COLO668 (cell line): Measurements from ENCODE around the gene CFAP77.
A peak's percentile ranks its signal among the peaks of the same experiment; 100 is the strongest.

Experiments used
- DNase-seq: peaks from one replicate; lab custom pipeline; 2025; ENCODE audit not compliant: unreplicated experiment; lab: John Stamatoyannopoulos, UW

Gene CFAP77

GRCh38 chr9:132447346-132447745, 37.3 kb downstream of the CFAP77 start:
- DNase-seq, result peak; percentile 3

DNA sequence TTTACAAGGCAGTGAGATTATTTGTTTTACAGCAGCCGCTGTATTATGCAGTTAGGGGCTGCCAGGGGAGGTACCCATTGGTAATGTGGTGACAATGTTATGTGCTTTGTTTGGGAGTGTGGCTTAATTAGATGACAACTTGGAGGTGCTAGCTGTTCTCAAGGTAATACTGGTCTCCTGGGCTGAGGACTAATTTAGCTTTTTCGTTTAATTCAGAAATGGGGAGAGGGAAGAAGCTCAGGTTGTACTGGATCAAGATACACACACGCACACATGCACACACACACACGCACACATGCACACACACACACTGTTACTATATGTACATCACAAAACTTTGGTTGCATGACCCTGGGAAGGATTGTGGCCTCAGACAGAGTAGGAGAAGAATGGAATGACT, 37.9 kb downstream of the CFAP77 start:
- DNase-seq, result no peak

- DNase-seq, result no peak
Observed at GRCh38 chr9:132451276-132451675, 41.3 kb downstream of the CFAP77 start.

GRCh38 chr9:132456241-132456640, 46.2 kb downstream of the CFAP77 start:
- DNase-seq, result no peak

GRCh38 chr9:132457504-132458236, 47.7 kb downstream of the CFAP77 start:
- DNase-seq, result no peak

- DNase-seq, result no peak
Observed at GRCh38 chr9:132458432-132458831, 48.4 kb downstream of the CFAP77 start.

DNA sequence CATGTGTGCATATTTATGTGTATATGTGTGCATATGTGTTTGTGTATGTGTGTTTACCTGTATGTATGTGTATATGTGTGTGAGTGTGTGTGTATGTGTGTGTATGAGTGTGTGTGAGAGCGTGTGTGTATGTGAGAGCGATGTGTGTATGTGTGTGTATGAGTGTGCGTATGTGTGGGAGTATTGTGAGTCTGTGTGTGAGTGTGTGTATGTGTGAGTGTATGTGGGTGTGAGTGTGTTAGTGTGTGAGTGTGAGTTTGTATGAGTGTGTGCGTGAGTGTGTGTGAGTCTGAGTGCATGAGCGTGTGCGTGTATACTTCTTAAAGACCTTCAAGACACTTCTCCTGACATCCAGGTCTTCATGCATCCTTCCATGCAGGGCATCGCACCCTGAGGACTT, 49.6 kb downstream of the CFAP77 start:
- no peak for DNase-seq

GRCh38 chr9:132460240-132460639, 50.2 kb downstream of the CFAP77 start:
- no peak for DNase-seq

DNA sequence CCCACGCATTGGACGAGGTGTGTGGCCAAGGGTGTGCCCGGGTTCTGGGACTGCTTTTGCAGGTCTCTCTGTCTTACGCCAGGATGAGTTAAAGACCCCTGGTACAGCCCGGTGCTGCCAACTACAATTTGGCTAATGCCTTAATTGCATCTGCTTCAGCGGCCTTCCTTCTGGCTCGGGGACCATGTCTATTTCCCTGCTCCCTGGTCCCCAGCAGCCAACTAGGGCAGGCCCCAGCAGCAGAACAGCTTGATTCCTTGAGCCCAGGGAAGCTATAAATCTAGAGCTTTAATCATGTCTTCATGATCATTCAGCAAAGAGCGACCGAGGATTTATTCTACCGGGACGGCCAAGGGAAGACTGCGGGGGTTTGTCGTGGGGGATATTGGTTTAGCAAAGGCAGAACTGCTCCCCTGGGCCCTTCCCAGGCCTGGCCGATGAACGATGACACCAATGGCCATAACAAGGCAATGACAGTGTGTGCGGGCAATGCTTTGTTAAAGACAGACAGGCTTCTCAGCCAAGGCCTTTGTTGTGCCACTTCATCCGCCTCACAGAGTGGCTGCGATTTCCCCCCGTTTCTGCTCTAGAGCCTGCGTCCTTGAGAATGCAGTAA, 51.4 kb downstream of the CFAP77 start:
- DNase-seq, result no peak

- DNase-seq, result no peak
Observed at GRCh38 chr9:132461971-132462370, 52.0 kb downstream of the CFAP77 start.

DNA sequence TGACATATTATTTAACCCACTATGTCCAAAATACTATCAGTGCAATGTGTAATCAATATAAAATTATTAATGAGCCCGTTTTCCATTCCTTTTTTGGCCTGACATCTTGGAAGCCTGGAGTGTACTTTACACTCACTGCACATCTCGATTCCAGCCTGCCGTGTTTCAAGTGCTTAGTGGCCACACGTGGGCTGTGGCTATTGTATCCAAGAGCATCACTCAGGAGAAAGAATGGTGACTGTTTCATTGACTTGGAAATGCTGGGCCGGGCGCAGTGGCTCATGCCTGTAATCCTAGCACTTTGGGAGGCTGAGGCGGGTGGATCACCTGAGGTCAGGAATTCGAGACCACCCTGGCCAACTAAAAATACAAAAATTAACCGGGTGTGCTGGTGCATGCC, 54.5 kb downstream of the CFAP77 start:
- no peak for DNase-seq

- DNase-seq, result no peak
Observed at GRCh38 chr9:132465131-132465635, 55.2 kb downstream of the CFAP77 start.

DNA sequence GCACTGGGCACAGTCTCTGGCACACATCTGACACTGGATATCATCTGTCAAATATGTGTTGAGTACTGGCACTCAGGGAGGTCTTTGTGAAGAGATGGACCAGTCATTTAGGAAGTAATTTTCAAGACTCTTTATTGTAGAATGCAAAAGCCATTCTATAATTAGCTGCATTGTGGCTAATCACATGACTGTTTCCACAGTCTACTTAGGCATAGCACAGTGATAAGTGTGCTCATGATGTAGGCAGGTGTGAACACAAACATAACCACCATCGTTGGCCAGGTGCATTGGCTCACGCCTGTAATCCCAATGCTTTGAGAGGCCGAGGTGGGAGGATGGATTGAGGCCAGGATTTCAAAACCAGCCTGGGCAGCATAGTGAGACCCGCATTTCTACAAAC, 62.2 kb downstream of the CFAP77 start:
- DNase-seq, result peak; percentile 79

GRCh38 chr9:132472599-132472998, 62.6 kb downstream of the CFAP77 start:
- no peak for DNase-seq

- no peak for DNase-seq
Observed at GRCh38 chr9:132474253-132474652, 64.2 kb downstream of the CFAP77 start.

DNA sequence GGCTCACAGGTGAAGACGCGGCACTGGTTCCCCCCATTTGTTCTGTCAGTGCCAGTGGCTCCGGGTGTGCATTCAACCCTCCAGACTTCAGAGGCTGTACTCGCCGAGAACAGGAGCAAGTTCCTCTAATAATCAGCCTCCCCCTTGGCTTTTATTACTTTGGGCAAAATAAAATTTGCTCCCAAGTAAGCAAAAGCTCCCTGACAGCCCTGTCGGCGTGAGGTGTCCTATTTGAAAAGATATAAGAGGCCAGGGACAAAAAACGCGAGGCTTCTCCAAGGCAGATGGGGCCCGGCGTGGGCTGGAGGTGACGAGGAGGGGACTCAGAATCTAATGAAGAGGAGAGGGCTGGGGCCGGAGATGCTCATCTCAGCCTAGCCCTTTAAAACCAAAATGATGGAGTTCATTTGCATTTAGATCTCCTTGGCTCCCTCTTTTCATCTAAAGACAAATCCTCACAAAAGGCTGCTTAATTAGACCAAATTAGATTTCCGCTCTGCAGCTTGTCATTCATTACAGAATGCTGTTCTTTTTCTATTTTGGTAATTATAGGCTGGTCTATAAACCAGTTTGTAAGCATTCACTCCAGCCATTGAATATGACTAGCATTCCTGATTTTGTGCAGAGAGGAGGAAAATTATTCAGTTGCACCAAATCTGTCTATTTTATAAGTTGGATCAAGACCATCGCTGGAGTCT, 68.5 kb downstream of the CFAP77 start:
- DNase-seq, result no peak

- no peak for DNase-seq
Observed at GRCh38 chr9:132479733-132480132, 69.7 kb downstream of the CFAP77 start.

GRCh38 chr9:132481053-132481849, 71.2 kb downstream of the CFAP77 start:
- DNase-seq, result no peak

DNA sequence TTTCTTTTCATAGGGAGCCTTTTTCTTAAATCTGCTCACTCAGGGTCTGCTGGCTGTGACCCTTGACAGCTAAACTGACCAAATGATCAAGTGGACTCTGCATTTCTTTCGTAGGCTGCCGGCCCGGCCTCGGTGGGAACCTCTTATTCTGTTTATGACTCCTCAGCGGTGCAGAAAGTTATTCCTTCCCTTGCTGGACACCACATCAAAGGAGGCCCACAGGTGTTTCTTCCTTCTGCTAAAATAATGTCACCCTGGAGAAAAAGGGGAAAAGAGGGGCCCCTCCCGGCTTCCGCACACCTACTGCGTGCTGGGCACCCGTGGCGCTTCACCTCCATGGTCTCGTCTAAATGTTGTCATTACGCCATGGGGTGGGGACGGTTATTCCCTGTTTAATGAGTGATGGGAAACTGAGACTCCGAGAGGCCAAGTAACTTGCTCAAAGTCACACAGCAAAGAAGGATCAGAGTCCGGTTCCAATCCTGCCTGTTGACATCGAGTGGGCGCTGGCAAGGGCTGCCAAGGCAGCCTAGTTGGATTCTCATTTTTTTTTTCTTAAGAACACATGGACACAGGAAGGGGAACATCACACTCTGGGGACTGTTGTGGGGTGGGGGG, 72.3 kb downstream of the CFAP77 start:
- DNase-seq, result no peak

DNA sequence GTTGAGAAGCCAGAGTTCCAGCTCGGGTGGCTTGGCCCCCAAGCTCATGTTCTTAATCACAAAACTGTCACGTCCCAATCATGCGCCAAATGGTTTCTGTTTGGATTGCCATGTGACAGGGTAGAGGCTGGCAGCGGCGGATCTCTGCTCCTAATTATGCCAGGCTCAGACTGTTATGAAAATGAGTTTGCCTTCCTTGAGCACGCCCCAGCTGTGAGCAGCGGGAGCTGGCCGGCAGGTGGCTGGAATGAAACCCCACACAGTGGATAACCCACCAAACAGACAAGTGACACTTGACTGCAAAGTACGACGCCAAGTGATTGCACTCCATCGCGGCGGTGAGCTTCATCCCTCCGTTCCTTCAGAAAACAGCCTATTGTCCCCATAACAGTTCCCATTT, 75.4 kb downstream of the CFAP77 start:
- DNase-seq, result peak; percentile 9
